Measurements from ENCODE around the gene LTB4R.

GRCh38 chr14:24281636-24282035 is 29.7 kb upstream of the LTB4R start:
- TF ChIP-seq CTCF (conservative IDR thresholded peaks at IDR 0.05) = no peak
- TF ChIP-seq ZFX (IDR thresholded peaks at IDR 0.05) = no peak

Measured in C4-2B (cell line).